Measurements from ENCODE around the gene TCTN3.

The TCTN3 gene

DNA sequence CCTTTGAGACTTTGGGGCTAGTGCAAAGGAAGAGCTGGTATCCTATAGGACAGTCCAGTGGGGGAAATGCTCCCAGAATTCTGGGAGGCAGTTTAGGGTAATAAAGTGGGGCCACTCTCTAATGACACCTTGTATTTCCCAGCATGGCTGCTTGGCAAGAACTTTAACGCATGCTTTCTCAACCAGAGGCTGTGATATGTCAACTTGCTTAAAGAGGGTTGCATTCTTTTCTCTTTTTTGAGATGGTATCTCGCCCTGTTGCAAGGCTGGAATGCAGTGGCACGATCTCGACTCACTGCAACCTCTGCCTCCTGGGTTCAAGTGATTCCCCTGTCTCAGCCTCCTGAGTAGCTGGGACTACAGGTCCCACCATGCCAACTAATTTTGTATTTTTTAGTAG lies 75.6 kb downstream of the TCTN3 start:
- no peaks in the 10 kb centered on the region for H3K36me3 ChIP-seq (ENCODE audit: control insufficient read depth, insufficient read depth, low read length)

GRCh38 chr10:95616446-95616845 lies 77.3 kb downstream of the TCTN3 start:
- no peak overlapping the region for H2AFZ ChIP-seq
- no peak overlapping the region for H3K4me3 ChIP-seq (ENCODE audit: low read depth, low read length)
- no peaks in the 10 kb centered on the region for H3K4me1 ChIP-seq
- no peak overlapping the region for H3K4me2 ChIP-seq (ENCODE audit: low read length)
- H3K9me3 ChIP-seq (ENCODE audit: control insufficient read depth, low read length): no peaks in the 10 kb centered on the region
- H3K36me3 ChIP-seq (ENCODE audit: control insufficient read depth, insufficient read depth, low read length): no peaks in the 10 kb centered on the region
- no peaks in the 10 kb centered on the region for H3K27me3 ChIP-seq (ENCODE audit: control insufficient read depth, insufficient read depth, low read length)
- H3K27ac ChIP-seq: no peak overlapping the region
- TF ChIP-seq, protein P1, sequence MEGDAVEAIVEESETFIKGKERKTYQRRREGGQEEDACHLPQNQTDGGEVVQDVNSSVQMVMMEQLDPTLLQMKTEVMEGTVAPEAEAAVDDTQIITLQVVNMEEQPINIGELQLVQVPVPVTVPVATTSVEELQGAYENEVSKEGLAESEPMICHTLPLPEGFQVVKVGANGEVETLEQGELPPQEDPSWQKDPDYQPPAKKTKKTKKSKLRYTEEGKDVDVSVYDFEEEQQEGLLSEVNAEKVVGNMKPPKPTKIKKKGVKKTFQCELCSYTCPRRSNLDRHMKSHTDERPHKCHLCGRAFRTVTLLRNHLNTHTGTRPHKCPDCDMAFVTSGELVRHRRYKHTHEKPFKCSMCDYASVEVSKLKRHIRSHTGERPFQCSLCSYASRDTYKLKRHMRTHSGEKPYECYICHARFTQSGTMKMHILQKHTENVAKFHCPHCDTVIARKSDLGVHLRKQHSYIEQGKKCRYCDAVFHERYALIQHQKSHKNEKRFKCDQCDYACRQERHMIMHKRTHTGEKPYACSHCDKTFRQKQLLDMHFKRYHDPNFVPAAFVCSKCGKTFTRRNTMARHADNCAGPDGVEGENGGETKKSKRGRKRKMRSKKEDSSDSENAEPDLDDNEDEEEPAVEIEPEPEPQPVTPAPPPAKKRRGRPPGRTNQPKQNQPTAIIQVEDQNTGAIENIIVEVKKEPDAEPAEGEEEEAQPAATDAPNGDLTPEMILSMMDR (IDR thresholded peaks at IDR 0.05): no peak
- no peaks in the 10 kb centered on the region for H3K79me2 ChIP-seq
- H3K9ac ChIP-seq: no peak overlapping the region

More for the DNA sequence above, 75.6 kb downstream of the TCTN3 start:
- TF ChIP-seq, protein P1 (IDR thresholded peaks at IDR 0.05): no peak
- Histone ChIP-seq H3K27ac (no peak overlapping the region), H3K4me3 (ENCODE audit: low read depth, low read length) (no peak overlapping the region), H3K4me2 (ENCODE audit: low read length) (no peak overlapping the region), H2AFZ (no peak overlapping the region), H3K79me2 (no peaks in the 10 kb centered on the region), H3K27me3 (ENCODE audit: control insufficient read depth, insufficient read depth, low read length) (no peaks in the 10 kb centered on the region), H3K4me1 (no peaks in the 10 kb centered on the region), H3K9ac (no peak overlapping the region), H3K9me3 (ENCODE audit: control insufficient read depth, low read length) (no peaks in the 10 kb centered on the region)

Measured in parathyroid adenoma (tissue), 2 donors.